Left ventricle myocardium inferior (tissue), 1 donor: ENCODE data around the gene GALNT16. TPM values are rescaled to one million over a fixed set of nuclear protein-coding genes. Genes with fewer than 3 reads are reported as not detected.
A peak's percentile ranks its signal among the peaks of the same experiment; 100 is the strongest.

ENCODE experiments used
- DNase-seq: peaks from one replicate; pipeline ENCODE4 v3.0.0-alpha.2; 2020
- H3K27ac ChIP-seq: fragments of 200-600 bp; replicated peaks from 2 replicates; pipeline ENCODE4 v1.8.0; 2021
- H3K27me3 ChIP-seq: fragments of 200-600 bp; 2 replicates; pipeline ENCODE4 v1.8.0; 2021; ENCODE audit warnings: low read depth
- H3K36me3 ChIP-seq: fragments of 200-600 bp; 2 replicates; pipeline ENCODE4 v1.8.0; 2021
- H3K4me1 ChIP-seq: fragments of 200-600 bp; 2 replicates; pipeline ENCODE4 v1.8.0; 2021
- H3K4me3 ChIP-seq: fragments of 200-600 bp; 2 replicates; pipeline ENCODE4 v1.8.0; 2021; ENCODE audit warnings: mild to moderate bottlenecking, moderate library complexity
- H3K9me3 ChIP-seq: fragments of 200-600 bp; replicated peaks from 2 replicates; pipeline ENCODE4 v1.8.0; 2021
- intact Hi-C: fragments of 100-400 bp; cut with micrococcal nuclease; formaldehyde crosslinking; loops from one replicate; pipeline ENCODE4 v1.11.0; 2022
- total RNA-seq: library from RNA; stranded (reverse); fragmentation: NEBNext Ultra II Directional; extraction: Animal tissue kit (Norgen Biotek cat#: 25700); gene quantifications from one replicate; pipeline ENCODE4 v1.2.1, GENCODE V29; 2021
- TF ChIP-seq, protein P1 (sequence below): fragments of 200-600 bp; IDR thresholded peaks from 2 replicates; pipeline ENCODE4 v1.8.0; 2021; ENCODE audit warnings: antibody characterized with exemption, mild to moderate bottlenecking, borderline replicate concordance
- donor health status: DM: no; HTN: yes; CAD: no; lungs with severe emphysema.

GALNT16 gene
- total RNA-seq, 1 donor from 2014 or later: 70.5 TPM

DNA sequence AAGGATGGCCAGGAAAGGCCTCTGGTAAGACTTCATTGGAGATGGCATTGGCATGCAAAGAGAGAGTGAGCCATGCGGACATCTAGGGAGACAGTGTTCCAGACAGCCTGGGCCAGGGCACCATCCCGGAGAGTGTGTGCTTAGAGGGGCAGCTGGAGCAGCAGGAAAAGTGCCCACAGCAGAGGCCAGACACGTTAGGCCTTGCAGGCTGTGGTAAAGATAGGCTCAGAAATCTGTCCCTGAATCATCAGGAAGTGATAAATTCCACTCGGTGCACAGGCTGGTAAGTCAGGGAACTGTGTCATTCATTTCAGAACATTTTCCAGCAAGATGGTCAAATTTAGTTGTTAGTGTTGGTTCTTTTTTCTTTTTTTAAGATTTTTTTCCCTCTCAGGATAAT, 8.8 kb downstream of the GALNT16 start:
- intact Hi-C loops: no loop called here
- H3K4me1 ChIP-seq: peaks cover 100% of the 10 kb centered on the region

DNA sequence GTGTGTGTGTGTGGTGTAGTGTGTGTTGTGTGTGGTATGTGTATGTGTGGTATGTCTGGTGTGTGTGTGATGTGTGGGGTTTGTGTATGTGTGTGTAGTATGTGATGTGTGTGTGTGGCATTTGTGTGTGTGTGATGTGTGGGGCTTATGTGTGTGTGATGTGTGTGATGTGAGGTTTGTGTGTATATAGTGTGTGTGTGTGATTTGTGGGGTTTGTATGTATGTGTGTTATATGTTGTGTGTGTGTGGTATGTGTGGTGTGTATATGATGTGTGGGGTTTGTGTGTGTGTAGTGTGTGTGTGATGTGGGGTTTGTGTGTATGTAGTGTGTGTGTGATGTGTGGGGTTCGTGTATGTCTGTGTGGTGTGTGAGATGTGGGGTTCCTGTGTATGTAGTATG, 9.4 kb downstream of the GALNT16 start:
- Histone ChIP-seq H3K36me3 (no peaks in the 10 kb centered on the region), H3K27ac (no peak overlapping the region), H3K27me3 (no peaks in the 10 kb centered on the region), H3K9me3 (no peaks in the 10 kb centered on the region), H3K4me1 (peaks cover 100% of the 10 kb centered on the region), H3K4me3 (no peak overlapping the region)
- DNase-seq: no peak
- TF ChIP-seq, protein P1, sequence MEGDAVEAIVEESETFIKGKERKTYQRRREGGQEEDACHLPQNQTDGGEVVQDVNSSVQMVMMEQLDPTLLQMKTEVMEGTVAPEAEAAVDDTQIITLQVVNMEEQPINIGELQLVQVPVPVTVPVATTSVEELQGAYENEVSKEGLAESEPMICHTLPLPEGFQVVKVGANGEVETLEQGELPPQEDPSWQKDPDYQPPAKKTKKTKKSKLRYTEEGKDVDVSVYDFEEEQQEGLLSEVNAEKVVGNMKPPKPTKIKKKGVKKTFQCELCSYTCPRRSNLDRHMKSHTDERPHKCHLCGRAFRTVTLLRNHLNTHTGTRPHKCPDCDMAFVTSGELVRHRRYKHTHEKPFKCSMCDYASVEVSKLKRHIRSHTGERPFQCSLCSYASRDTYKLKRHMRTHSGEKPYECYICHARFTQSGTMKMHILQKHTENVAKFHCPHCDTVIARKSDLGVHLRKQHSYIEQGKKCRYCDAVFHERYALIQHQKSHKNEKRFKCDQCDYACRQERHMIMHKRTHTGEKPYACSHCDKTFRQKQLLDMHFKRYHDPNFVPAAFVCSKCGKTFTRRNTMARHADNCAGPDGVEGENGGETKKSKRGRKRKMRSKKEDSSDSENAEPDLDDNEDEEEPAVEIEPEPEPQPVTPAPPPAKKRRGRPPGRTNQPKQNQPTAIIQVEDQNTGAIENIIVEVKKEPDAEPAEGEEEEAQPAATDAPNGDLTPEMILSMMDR: no peak
- intact Hi-C loops: no loop called here

More for the DNA sequence above, 8.8 kb downstream of the GALNT16 start:
- Histone ChIP-seq H3K36me3 (no peaks in the 10 kb centered on the region), H3K27ac (peak overlapping the region; percentile 60), H3K9me3 (no peaks in the 10 kb centered on the region), H3K4me3 (no peak overlapping the region), H3K27me3 (no peaks in the 10 kb centered on the region)
- TF ChIP-seq, protein P1: no peak
- DNase-seq: no peak

DNA sequence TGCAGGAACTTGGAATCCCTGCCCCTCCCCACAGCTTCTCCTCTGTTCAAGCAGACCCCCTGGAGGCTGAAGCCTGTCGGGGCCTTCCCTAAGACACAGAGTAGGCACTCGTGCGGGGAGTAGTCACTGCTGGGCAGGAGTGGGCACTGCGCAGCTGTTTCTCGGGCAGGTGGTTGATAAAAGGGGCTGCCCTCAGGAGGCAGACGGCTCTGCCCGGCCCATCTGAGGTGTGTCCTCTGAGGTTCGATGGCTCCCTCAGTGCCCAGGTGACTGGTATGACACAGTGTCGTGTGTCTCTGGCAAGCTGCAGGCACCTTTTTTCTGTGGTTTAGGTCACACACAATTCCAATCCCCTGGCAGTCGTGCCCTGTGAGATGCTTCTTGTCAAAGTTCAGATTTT, 10.1 kb downstream of the GALNT16 start:
- no peak for DNase-seq
- intact Hi-C loops: no loop called here

GRCh38 chr14:69270795-69271708, 11.1 kb downstream of the GALNT16 start:
- Histone ChIP-seq H3K4me3 (no peak overlapping the region), H3K27me3 (no peaks in the 10 kb centered on the region), H3K36me3 (no peaks in the 10 kb centered on the region), H3K27ac (peak overlapping the region; percentile 75), H3K9me3 (no peaks in the 10 kb centered on the region), H3K4me1 (peaks cover 99% of the 10 kb centered on the region)
- intact Hi-C loops: no loop called here
- peak; percentile 37 for DNase-seq
- TF ChIP-seq, protein P1: no peak

More for the DNA sequence above, 10.1 kb downstream of the GALNT16 start:
- Histone ChIP-seq H3K27me3 (no peaks in the 10 kb centered on the region), H3K36me3 (no peaks in the 10 kb centered on the region), H3K27ac (peak overlapping the region; percentile 75), H3K9me3 (no peaks in the 10 kb centered on the region), H3K4me1 (peaks cover 100% of the 10 kb centered on the region), H3K4me3 (no peak overlapping the region)
- TF ChIP-seq, protein P1: no peak

- intact Hi-C loops: no loop called here
- Histone ChIP-seq H3K27me3 (no peaks in the 10 kb centered on the region), H3K4me1 (peaks cover 67% of the 10 kb centered on the region), H3K9me3 (no peaks in the 10 kb centered on the region), H3K36me3 (no peaks in the 10 kb centered on the region), H3K27ac (peak overlapping the region; percentile 75), H3K4me3 (no peak overlapping the region)
- no peak for DNase-seq
- TF ChIP-seq, protein P1: no peak
These were observed 14.4 kb downstream of the GALNT16 start for GRCh38 chr14:69274321-69274720.
